Right lobe of liver (tissue), 6 donors: ENCODE data around the gene MRPL28. TPM values are rescaled to one million over a fixed set of nuclear protein-coding genes. Genes with fewer than 3 reads are reported as not detected.
A peak's percentile ranks its signal among the peaks of the same experiment; 100 is the strongest.
"Not testable (repeated sequence)": the region's sequence is repeated elsewhere in the genome, so short reads cannot be mapped to it uniquely, and the experiment has no call there.

Source experiments
- ATAC-seq, 4 donors: fragments of 200-7000 bp; cut with Tn5 transposase; one replicate each; pipeline ENCODE4 v1.9.1; 2020; ENCODE audit warnings: mild to moderate bottlenecking in 4 of 4, moderate library complexity in 4 of 4
- DNase-seq, 3 donors: peaks; one replicate each; pipeline ENCODE4 v3.0.0-alpha.2; 2020
- H3K27ac ChIP-seq, 3 donors: fragments of 200-600 bp; one replicate each; pipeline ENCODE4 v1.8.0; 2022
- H3K27me3 ChIP-seq, 2 donors: fragments of 200-600 bp; one replicate each; pipeline ENCODE4 v1.8.0; 2022
- H3K36me3 ChIP-seq, 4 donors: fragments of 200-600 bp; sonication (generic) in 1 of 4; one replicate each; pipeline versions ENCODE4 v1.5.1 to v1.8.0; 2017 to 2022; ENCODE audit warnings: control low read depth in 1 of 4
- H3K4me1 ChIP-seq, 4 donors: fragments of 200-600 bp; sonication (generic) in 1 of 4; one replicate each; pipeline versions ENCODE4 v1.5.1 to v1.8.0; 2017 to 2022; ENCODE audit warnings: control low read depth in 1 of 4
- H3K4me3 ChIP-seq, 3 donors: fragments of 200-600 bp; one replicate each; pipeline ENCODE4 v1.8.0; 2022
- H3K9me3 ChIP-seq, 4 donors: fragments of 200-600 bp; sonication (generic) in 1 of 4; one replicate each; pipeline versions ENCODE4 v1.5.1 to v1.8.0; 2017 to 2022; ENCODE audit warnings: control low read depth in 1 of 4
- CTCF ChIP-seq, 4 donors: fragments of 200-600 bp in 3 of 4; fragments of 450-650 bp in 1 of 4; IDR thresholded peaks; one replicate each; pipeline versions ENCODE4 v1.5.1 to v1.8.0; 2016 to 2022; ENCODE audit warnings: antibody characterized with exemption in 4 of 4, mild to moderate bottlenecking in 2 of 4
- POLR2A ChIP-seq: fragments of 450-650 bp; IDR thresholded peaks from one replicate; pipeline ENCODE4 v1.6.1; 2017; ENCODE audit warnings: antibody characterized with exemption, mild to moderate bottlenecking
- WGBS: methylation state at CpG from one replicate; pipeline ENCODE4 v1.1.6; 2018; ENCODE audit warnings: low coverage, low lambda C conversion rate; ENCODE audit not compliant: insufficient coverage; ENCODE audit errors: missing lambda C conversion rate; 5-methylcytosine and 5-hydroxymethylcytosine counted together
- intact Hi-C, 2 donors: fragments of 100-400 bp; cut with DNase I; formaldehyde crosslinking; loops; one replicate each; pipeline versions ENCODE4 v1.11.2 to v1.14.1; 2022
- total RNA-seq, 6 experiments: library from RNA; depleted of rRNA in 2 of 6; stranded (reverse); fragments of >200 nt in 2 of 6; fragmentation: NEBNext Ultra II Directional in 3 of 6; extraction: Animal tissue kit (Norgen Biotek cat#: 25700) in 3 of 6; gene quantifications; one replicate each; pipeline versions ENCODE4 v1.1.0 to v1.2.4, GENCODE V29; 2016 to 2023
- donor health status: DM: no; HTN: yes; CAD: no.
- donor health status: DM: no; HTN: no; CAD: no.
- donor health status: DM: no; HTN: no; CAD: no.
- donor health status: DM: no; HTN: yes; CAD: no.
- donor health status: DM: no; HTN: yes; CAD: no.

MRPL28 gene
- total RNA-seq, 6 experiments from 2014 or later: 29.9 to 64.7 (median 32.6) TPM

- WGBS: 100% methylated on average over 1 of the region's 21 CpGs
- no peaks in the 10 kb centered on the region for H3K36me3 ChIP-seq
- no peaks in the 10 kb centered on the region for H3K27me3 ChIP-seq
- ATAC-seq: no peak
- H3K9me3 ChIP-seq: no peaks in the 10 kb centered on the region
- no peak overlapping the region for H3K27ac ChIP-seq
- intact Hi-C loops: no loop called here
- H3K4me1 ChIP-seq: no peaks in the 10 kb centered on the region
- DNase-seq: no peak
- no peak for TF ChIP-seq CTCF (IDR thresholded peaks at IDR 0.05)
- TF ChIP-seq POLR2A: no peak
- H3K4me3 ChIP-seq: no peak overlapping the region
These were observed 32.3 kb downstream of the MRPL28 start for GRCh38 chr16:337975-338575.

- H3K36me3 ChIP-seq: no peaks in the 10 kb centered on the region
- no peak overlapping the region for H3K27ac ChIP-seq
- H3K4me1 ChIP-seq: no peaks in the 10 kb centered on the region
- ATAC-seq (peak in 1 of 4 donors; percentile 18), DNase-seq (no peak)
- no CpG with 5 or more reads among the region's 10 CpGs for WGBS
- intact Hi-C loops: no loop called here
- H3K4me3 ChIP-seq: no peak overlapping the region
- no peaks in the 10 kb centered on the region for H3K9me3 ChIP-seq
- no peaks in the 10 kb centered on the region for H3K27me3 ChIP-seq
- TF ChIP-seq POLR2A: no peak
- no peak for TF ChIP-seq CTCF (IDR thresholded peaks at IDR 0.05)
These were observed 32.9 kb downstream of the MRPL28 start for GRCh38 chr16:337437-337836.

- WGBS: 75% methylated on average over 9 of the region's 11 CpGs
- no peaks in the 10 kb centered on the region for H3K9me3 ChIP-seq
- no peak overlapping the region for H3K4me3 ChIP-seq
- H3K27ac ChIP-seq: no peak overlapping the region
- H3K27me3 ChIP-seq: no peaks in the 10 kb centered on the region
- H3K4me1 ChIP-seq: no peaks in the 10 kb centered on the region
- ATAC-seq (no peak), DNase-seq (no peak)
- TF ChIP-seq CTCF (IDR thresholded peaks at IDR 0.05) (no peak), POLR2A (no peak)
- no peaks in the 10 kb centered on the region for H3K36me3 ChIP-seq
- intact Hi-C loops: no loop called here
These were observed 34.1 kb downstream of the MRPL28 start for GRCh38 chr16:336269-336668.

GRCh38 chr16:334861-335632, 35.3 kb downstream of the MRPL28 start:
- intact Hi-C loops, H3K27me3 ChIP-seq, H3K4me1 ChIP-seq, ATAC-seq, H3K27ac ChIP-seq, H3K9me3 ChIP-seq, H3K36me3 ChIP-seq, H3K4me3 ChIP-seq, DNase-seq: not testable (repeated sequence)
- WGBS: 84% methylated on average over 5 of the region's 11 CpGs

GRCh38 chr16:334164-334832, 36.0 kb downstream of the MRPL28 start:
- H3K4me3 ChIP-seq, H3K9me3 ChIP-seq, ATAC-seq, DNase-seq, H3K27ac ChIP-seq, H3K27me3 ChIP-seq, intact Hi-C loops, H3K36me3 ChIP-seq, H3K4me1 ChIP-seq: not testable (repeated sequence)
- no CpG with 5 or more reads among the region's 5 CpGs for WGBS
